ENCODE measurements around the gene BACE1. TPM values are rescaled to one million over a fixed set of nuclear protein-coding genes. Genes with fewer than 3 reads are reported as not detected.
A peak's percentile ranks its signal among the peaks of the same experiment; 100 is the strongest.
"Not testable (repeated sequence)": the region's sequence is repeated elsewhere in the genome, so short reads cannot be mapped to it uniquely, and the experiment has no call there.

BACE1 gene
- total RNA-seq, 4 donors from 2014 or later: 20.0 to 32.4 (median 24.7) TPM

- DNase-seq (ENCODE audit: low spot score) (no peak), ATAC-seq (ENCODE audit: low FRiP score) (no peak)
- no peak for TF ChIP-seq CTCF (IDR thresholded peaks at IDR 0.05)
Measured at GRCh38 chr11:117281869-117282268, 34.2 kb downstream of the BACE1 start.

- TF ChIP-seq CTCF (IDR thresholded peaks at IDR 0.05): no peak
- peak; percentile 94 for ATAC-seq (ENCODE audit: low FRiP score)
- DNase-seq (ENCODE audit: low spot score): no peak
Measured at GRCh38 chr11:117281159-117281558, 34.9 kb downstream of the BACE1 start.

GRCh38 chr11:117279711-117280376 is 36.2 kb downstream of the BACE1 start:
- no peak for ATAC-seq (ENCODE audit: low FRiP score)
- no peak for TF ChIP-seq CTCF (IDR thresholded peaks at IDR 0.05)
- DNase-seq (ENCODE audit: low spot score): no peak

- ATAC-seq (ENCODE audit: low FRiP score) (no peak), DNase-seq (ENCODE audit: low spot score) (no peak)
- TF ChIP-seq CTCF (IDR thresholded peaks at IDR 0.05): no peak
Measured at GRCh38 chr11:117278347-117278746, 37.7 kb downstream of the BACE1 start.

DNA sequence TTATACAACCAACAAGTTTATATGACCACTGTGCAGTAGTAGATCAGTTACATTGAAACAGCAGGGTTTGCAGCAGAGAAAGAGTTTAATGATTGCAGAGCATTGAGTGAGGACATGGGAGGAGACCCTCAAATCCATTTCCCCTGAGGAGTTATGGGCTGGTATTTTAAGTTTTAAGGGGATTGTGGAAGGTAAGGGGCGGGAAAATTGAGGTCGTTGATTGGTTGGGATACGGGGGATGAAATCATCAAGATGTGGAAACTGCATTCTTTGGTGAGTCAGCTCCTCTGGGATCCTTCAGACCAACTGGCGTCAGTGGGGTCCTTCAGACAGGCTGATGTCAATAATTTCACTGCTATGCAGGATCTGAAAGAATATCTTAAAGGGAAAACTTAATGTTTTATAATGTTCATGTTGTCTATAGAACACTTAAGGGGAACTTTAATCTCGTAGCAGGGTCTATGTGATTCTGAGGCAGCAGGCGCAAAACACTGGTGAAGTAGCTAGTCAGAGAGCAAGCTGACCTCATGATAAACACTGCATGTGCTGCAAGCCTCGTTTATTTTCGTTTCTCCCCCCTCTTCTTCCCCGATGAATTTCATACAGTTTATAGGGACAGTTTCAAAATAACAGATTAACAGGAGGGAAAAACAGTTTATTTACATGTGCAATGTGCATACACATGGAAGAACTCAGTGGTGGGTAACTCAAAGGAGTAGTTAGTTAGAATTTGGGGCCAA is 42.3 kb downstream of the BACE1 start:
- ATAC-seq (ENCODE audit: low FRiP score) (no peak), DNase-seq (ENCODE audit: low spot score) (no peak)
- no peak for TF ChIP-seq CTCF (IDR thresholded peaks at IDR 0.05)

DNA sequence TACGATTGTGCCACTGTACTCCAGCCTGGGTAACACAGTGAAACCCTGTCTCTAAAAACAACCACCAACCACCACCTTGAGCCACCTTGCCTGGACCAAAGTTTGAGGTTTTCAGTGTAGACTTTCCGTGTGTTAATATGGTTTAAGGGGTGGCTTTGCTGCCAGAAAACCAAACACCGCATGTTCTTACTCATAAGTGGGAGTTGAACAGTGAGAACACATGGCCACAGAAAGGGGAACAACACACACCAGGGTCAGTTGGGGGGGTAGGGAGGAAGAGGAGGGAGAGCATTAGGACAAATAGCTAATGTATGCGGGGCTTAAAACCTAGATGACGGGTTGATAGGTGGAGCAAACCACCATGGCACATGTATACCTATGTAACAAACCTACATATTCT is 43.9 kb downstream of the BACE1 start:
- DNase-seq (ENCODE audit: low spot score); ATAC-seq (ENCODE audit: low FRiP score): not testable (repeated sequence)

- no peak for TF ChIP-seq CTCF (IDR thresholded peaks at IDR 0.05)
- no peak for DNase-seq (ENCODE audit: low spot score)
- ATAC-seq (ENCODE audit: low FRiP score): no peak
Measured at GRCh38 chr11:117271208-117271607, 44.8 kb downstream of the BACE1 start.

All from omental fat pad (tissue), 4 donors.